Suprapubic skin (tissue), 4 donors: Measurements from ENCODE around the gene MPC2. TPM values are rescaled to one million over a fixed set of nuclear protein-coding genes. Genes with fewer than 3 reads are reported as not detected.
"Not testable (repeated sequence)": the region's sequence is repeated elsewhere in the genome, so short reads cannot be mapped to it uniquely, and the experiment has no call there.

Source experiments
- DNase-seq, 2 donors: peaks; one replicate each; pipeline ENCODE4 v3.0.0-alpha.2; 2019; ENCODE audit warnings: low spot score in 2 of 2
- H3K27ac ChIP-seq: fragments of 200-600 bp; sonication (generic); one replicate; pipeline ENCODE4 v1.5.1; 2019
- H3K27me3 ChIP-seq: fragments of 200-600 bp; sonication (generic); one replicate; pipeline ENCODE4 v1.5.1; 2019
- H3K36me3 ChIP-seq: fragments of 200-600 bp; sonication (generic); one replicate; pipeline ENCODE4 v1.5.1; 2019
- H3K4me1 ChIP-seq: fragments of 200-600 bp; sonication (generic); one replicate; pipeline ENCODE4 v1.5.1; 2019
- H3K4me3 ChIP-seq: fragments of 200-600 bp; sonication (generic); one replicate; pipeline ENCODE4 v1.5.1; 2019; ENCODE audit warnings: mild to moderate bottlenecking
- H3K9me3 ChIP-seq: fragments of 200-600 bp; sonication (generic); one replicate; pipeline ENCODE4 v1.5.1; 2019
- CTCF ChIP-seq, 2 donors: fragments of 200-600 bp in 1 of 2; fragments of 450-650 bp in 1 of 2; sonication (generic) in 1 of 2; IDR thresholded peaks; one replicate each; pipeline ENCODE4 v1.5.1; 2016 to 2019; ENCODE audit warnings: antibody characterized with exemption in 2 of 2, mild to moderate bottlenecking in 1 of 2, moderate library complexity in 1 of 2
- EP300 ChIP-seq: sonication (generic); formaldehyde crosslinking; IDR thresholded peaks from one replicate; pipeline ENCODE4 v1.6.1; 2017; ENCODE audit warnings: antibody characterized with exemption
- POLR2A ChIP-seq, 2 donors: fragments of 450-650 bp; IDR thresholded peaks; one replicate each; pipeline ENCODE4 v1.6.1; 2017; ENCODE audit warnings: antibody characterized with exemption in 2 of 2, mild to moderate bottlenecking in 2 of 2, moderate library complexity in 2 of 2
- POLR2AphosphoS5 ChIP-seq, 3 donors: sonication (generic); formaldehyde crosslinking; IDR thresholded peaks; one replicate each; pipeline ENCODE4 v1.6.1; 2017; ENCODE audit warnings: antibody characterized with exemption in 3 of 3
- WGBS: methylation state at CpG from one replicate; pipeline ENCODE4 v1.1.5; 2018; 5-methylcytosine and 5-hydroxymethylcytosine counted together
- total RNA-seq, 4 donors: library from RNA; depleted of rRNA; stranded (reverse); fragments of >200 nt; gene quantifications; one replicate each; pipeline ENCODE4 v1.1.0, GENCODE V29; 2016

Gene MPC2
- total RNA-seq, 4 donors from 2014 or later = 16.5 to 47.3 (median 34.4) TPM

- DNase-seq = no peak
- TF ChIP-seq POLR2AphosphoS5 (IDR thresholded peaks at IDR 0.05) (no peak), CTCF (IDR thresholded peaks at IDR 0.05) (no peak), EP300 (no peak), POLR2A (IDR thresholded peaks at IDR 0.05) (no peak)
- no peak overlapping the region for H3K4me3 ChIP-seq
- H3K36me3 ChIP-seq = no peaks in the 10 kb centered on the region
- no peaks in the 10 kb centered on the region for H3K27me3 ChIP-seq
- H3K27ac ChIP-seq = no peak overlapping the region
- no peaks in the 10 kb centered on the region for H3K9me3 ChIP-seq
- no peaks in the 10 kb centered on the region for H3K4me1 ChIP-seq
- WGBS = 92% methylated on average over 3 of the region's 3 CpGs
These were observed 56.3 kb downstream of the MPC2 start for GRCh38 chr1:167880580-167881021.

- TF ChIP-seq POLR2A (IDR thresholded peaks at IDR 0.05) = no peak
- no peak for TF ChIP-seq EP300
- H3K27me3 ChIP-seq = no peaks in the 10 kb centered on the region
These were observed 57.4 kb downstream of the MPC2 start for GRCh38 chr1:167879508-167879907.

GRCh38 chr1:167878372-167879160 lies 58.3 kb downstream of the MPC2 start:
- Histone ChIP-seq H3K4me3 (no peak overlapping the region), H3K4me1 (no peaks in the 10 kb centered on the region), H3K36me3 (no peaks in the 10 kb centered on the region), H3K27me3 (no peaks in the 10 kb centered on the region), H3K9me3 (no peaks in the 10 kb centered on the region), H3K27ac (no peak overlapping the region)
- no peak for DNase-seq
- TF ChIP-seq CTCF (IDR thresholded peaks at IDR 0.05) (no peak), POLR2A (IDR thresholded peaks at IDR 0.05) (no peak), POLR2AphosphoS5 (IDR thresholded peaks at IDR 0.05) (no peak), EP300 (no peak)
- 99% methylated on average over 7 of the region's 7 CpGs for WGBS

More at GRCh38 chr1:167879508-167879907, 57.4 kb downstream of the MPC2 start:
- no peaks in the 10 kb centered on the region for H3K36me3 ChIP-seq
- H3K4me3 ChIP-seq = no peak overlapping the region
- H3K27ac ChIP-seq = no peak overlapping the region
- 94% methylated on average over 1 of the region's 1 CpG for WGBS
- no peaks in the 10 kb centered on the region for H3K9me3 ChIP-seq
- DNase-seq = no peak
- H3K4me1 ChIP-seq = no peaks in the 10 kb centered on the region

GRCh38 chr1:167876597-167877175 lies 60.2 kb downstream of the MPC2 start:
- Histone ChIP-seq H3K4me3 (no peak overlapping the region), H3K4me1 (no peaks in the 10 kb centered on the region), H3K27ac (no peak overlapping the region), H3K27me3 (no peaks in the 10 kb centered on the region), H3K36me3 (no peaks in the 10 kb centered on the region), H3K9me3 (no peaks in the 10 kb centered on the region)
- DNase-seq = no peak
- TF ChIP-seq POLR2A (IDR thresholded peaks at IDR 0.05) = no peak
- TF ChIP-seq EP300 = no peak
- TF ChIP-seq POLR2AphosphoS5 (IDR thresholded peaks at IDR 0.05) = no peak
- WGBS = over 99% methylated on average over 3 of the region's 3 CpGs

- Histone ChIP-seq H3K9me3 (no peaks in the 10 kb centered on the region), H3K27me3 (no peaks in the 10 kb centered on the region), H3K27ac (no peak overlapping the region), H3K4me1 (no peaks in the 10 kb centered on the region), H3K4me3 (no peak overlapping the region), H3K36me3 (no peaks in the 10 kb centered on the region)
- TF ChIP-seq EP300 = no peak
- TF ChIP-seq CTCF (IDR thresholded peaks at IDR 0.05) = no peak
- TF ChIP-seq POLR2AphosphoS5 (IDR thresholded peaks at IDR 0.05) = no peak
- no peak for TF ChIP-seq POLR2A (IDR thresholded peaks at IDR 0.05)
- DNase-seq = no peak
These were observed 65.5 kb downstream of the MPC2 start for GRCh38 chr1:167871331-167871730.

- H3K27ac ChIP-seq = not testable (repeated sequence)
- 73% methylated on average over 16 of the region's 16 CpGs for WGBS
These were observed 67.5 kb downstream of the MPC2 start for GRCh38 chr1:167869157-167870001.

GRCh38 chr1:167866739-167867414 lies 70.0 kb downstream of the MPC2 start:
- H3K4me3 ChIP-seq, DNase-seq, H3K4me1 ChIP-seq, H3K36me3 ChIP-seq, H3K27ac ChIP-seq, H3K9me3 ChIP-seq, H3K27me3 ChIP-seq: not testable (repeated sequence)
- WGBS = 97% methylated on average over 8 of the region's 8 CpGs

More at GRCh38 chr1:167869157-167870001, 67.5 kb downstream of the MPC2 start:
- H3K4me1 ChIP-seq, H3K9me3 ChIP-seq, H3K36me3 ChIP-seq, H3K4me3 ChIP-seq, H3K27me3 ChIP-seq, DNase-seq: not testable (repeated sequence)
